ENCODE results near the gene OARD1.

OARD1 gene

GRCh38 chr6:41074692-41075436 is 2.7 kb upstream of the OARD1 start:
- no peak for DNase-seq

GRCh38 chr6:41073968-41074691 is 2.0 kb upstream of the OARD1 start:
- peak; percentile 59 to 66 for DNase-seq

- peak; percentile 73 to 79 for DNase-seq
Measured at GRCh38 chr6:41073203-41073967, 1.2 kb upstream of the OARD1 start.

- no peak for DNase-seq
Measured at GRCh38 chr6:41072836-41073202, 663 bp upstream of the OARD1 start, which contains the start of gene NFYA. Gene NFYA (plus strand): TSS chr6:41072974. CDS start chr6:41079090, 6,116 bp downstream.

DNA sequence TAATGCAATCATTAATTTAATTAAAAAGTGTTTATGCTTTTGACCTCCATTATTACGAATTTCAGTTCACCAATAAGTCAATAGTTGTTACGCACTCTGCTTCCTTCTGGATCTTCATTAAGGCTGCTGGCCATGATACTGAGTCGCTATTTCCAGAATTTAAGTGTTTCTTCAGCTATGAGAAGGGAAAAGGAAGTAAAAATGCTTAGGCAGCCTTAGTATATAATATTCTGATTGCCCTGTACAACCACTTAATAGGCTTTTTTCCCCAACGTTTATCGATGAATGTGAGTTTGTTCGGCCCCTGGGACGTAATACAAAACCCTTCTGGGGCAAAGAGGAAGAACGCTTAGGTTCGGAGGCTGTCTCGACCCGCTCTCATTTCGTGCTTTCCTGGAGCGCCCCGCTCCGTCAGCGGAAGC is 644 bp downstream of the OARD1 start:
- peak; percentile 89 to 92 for DNase-seq

- DNase-seq, result peak; percentile 61 to 84
Measured at GRCh38 chr6:41066867-41067304, 5.3 kb downstream of the OARD1 start.

DNA sequence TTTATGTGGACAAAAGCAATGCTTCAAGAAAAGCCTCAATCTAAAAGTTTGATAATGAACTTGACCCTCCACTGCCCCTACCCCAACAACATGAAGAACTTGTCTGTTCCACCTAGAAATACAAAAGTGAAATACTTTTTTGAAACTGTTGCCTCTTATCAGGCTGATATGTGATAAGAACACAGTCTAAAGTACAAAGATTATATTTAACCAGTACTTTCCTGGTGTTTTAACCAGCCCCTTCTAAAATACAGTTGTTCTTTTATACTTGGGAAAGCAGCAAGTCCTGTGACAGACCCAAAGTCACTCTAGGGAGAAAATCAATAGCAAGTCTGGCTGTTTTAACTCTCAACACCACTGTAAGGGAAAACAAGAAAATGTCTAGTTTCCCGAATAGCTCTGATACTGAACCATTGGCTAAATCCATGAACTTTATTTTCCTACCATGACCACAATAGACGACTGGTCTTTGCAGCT is 6.6 kb downstream of the OARD1 start:
- DNase-seq, result no peak

DNA sequence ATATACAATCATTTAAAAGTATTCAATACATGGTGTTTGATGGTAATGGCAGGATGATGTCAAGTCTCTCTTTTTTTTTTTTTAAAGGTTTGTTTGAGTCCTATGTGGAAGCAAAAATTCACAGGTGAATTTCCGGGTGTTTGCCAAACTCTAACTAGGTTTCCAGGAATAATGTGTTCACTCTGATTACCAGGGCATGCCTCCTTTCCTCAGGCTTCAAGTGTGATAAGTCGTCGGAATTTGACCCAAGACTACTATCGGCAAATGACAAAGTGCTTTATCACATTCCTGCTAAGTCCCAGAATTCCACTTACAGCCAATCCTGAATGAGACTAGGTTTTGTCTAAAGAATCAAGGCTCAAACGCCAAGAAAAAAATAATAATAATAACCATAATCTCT is 7.3 kb downstream of the OARD1 start:
- no peak for DNase-seq

DNA sequence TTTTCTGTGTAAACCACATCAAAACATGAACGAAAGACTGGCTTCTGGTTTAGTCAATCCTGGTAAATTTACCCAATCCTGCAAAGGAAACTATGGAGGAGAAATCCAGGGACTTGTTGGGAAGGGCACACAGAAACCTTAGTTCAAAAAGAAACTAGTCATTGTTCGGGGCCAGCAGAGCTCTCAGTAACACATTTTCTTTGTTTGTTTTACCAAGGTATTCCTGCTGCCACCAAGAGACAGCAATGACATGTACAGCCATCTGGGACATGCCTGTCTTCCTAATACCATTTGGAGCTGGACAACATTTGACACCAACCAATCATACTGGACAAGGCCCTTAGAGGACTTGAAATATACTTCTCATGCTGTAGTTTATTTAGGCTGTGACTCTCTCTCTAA is 8.3 kb downstream of the OARD1 start:
- no peak for DNase-seq

DNA sequence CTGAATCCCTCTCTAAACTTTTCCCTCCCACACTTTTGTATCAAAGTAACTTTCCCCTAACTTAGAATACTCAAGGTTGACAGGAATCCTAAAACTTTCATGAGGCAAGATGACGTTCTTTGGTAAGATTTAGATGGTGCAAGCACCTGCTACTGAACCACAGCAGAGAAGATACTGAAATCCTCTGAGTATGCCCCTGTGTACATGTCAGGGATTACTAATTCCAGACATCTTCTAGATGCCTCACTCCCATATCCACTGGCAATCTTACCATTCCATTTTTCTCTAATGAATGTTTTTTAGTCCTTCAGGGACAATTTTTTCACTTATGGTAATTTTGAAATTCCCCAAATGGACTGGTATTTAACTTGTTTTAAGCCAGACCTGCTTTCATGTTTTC is 10.1 kb downstream of the OARD1 start:
- DNase-seq, result no peak

DNA sequence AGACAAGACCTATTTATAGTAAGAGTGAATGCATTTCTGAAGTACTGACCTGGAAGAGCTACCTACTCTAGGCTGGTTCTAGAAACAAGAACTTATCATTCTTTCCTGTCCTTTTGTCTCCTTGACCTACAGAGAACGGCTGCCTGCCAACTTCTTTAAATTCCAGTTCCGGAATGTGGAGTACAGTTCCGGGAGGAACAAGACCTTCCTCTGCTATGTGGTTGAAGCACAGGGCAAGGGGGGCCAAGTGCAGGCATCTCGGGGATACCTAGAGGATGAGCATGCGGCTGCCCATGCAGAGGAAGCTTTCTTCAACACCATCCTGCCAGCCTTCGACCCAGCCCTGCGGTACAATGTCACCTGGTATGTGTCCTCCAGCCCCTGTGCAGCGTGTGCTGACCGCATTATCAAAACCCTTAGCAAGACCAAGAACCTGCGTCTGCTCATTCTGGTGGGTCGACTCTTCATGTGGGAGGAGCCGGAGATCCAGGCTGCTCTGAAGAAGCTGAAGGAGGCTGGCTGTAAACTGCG is 10.9 kb downstream of the OARD1 start:
- no peak for DNase-seq

- DNase-seq, result no peak
Measured at GRCh38 chr6:41059556-41059955, 12.6 kb downstream of the OARD1 start.

DNA sequence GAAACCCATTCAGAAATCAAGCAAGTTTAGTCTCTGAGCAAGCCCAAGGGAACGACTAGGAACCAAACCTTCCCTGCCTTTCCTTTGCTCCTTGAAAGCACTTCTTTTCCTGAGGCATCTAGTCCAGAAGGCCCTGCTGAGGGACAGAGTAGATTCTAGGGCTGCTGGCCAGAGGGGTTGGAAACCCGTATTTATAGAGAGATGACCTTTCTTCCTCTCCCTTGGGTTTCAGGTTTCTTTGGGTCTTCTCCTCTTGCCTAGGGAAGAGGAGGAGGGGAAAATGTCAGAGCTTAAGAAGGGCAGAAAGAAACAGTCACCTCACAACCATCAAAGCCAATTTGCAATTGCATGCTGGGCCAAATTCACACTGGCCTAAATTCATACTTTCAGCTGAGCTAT is 13.4 kb downstream of the OARD1 start:
- no peak for DNase-seq

GRCh38 chr6:41056768-41057490 is 15.2 kb downstream of the OARD1 start:
- DNase-seq, result no peak

- DNase-seq, result no peak
Measured at GRCh38 chr6:41055149-41055548, 17.0 kb downstream of the OARD1 start.

DNA sequence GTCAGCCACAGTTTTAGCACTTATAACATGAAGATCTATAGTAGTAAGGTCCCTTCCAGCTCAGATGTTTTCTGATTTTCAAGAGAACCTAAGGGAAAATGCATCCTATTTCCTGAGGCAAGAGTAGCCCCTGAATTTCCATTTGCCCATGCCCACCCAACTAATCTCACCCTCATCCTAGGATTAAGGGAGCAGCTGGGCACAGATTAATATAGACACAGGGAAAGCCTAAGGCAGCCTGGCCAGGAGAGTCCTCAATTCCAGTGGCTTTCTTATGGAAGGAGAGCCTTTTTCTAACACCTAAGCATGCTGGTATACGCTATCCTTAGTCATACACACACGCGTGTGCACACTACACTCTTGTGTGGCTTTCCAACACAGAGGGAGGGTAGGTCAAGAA is 17.6 kb downstream of the OARD1 start:
- no peak for DNase-seq

DNA sequence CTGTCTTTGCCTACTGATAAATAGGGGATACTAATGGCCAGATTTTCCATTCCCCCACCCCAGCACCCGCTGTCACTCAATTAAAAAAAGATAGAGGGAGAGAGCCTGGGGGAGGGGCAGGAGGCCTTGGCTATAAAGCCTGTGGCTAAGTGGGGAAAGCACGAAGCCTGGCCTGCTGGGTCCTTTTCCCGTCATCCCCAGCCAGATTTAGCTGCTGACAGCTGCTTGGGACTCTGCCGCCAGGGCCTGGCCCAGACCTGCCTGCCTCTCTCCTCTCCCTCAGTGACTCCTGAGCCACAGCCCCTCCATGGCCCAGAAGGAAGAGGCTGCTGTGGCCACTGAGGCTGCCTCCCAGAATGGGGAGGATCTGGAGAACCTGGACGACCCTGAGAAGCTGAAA is 19.1 kb downstream of the OARD1 start, which contains the start of gene APOBEC2:
Gene APOBEC2 (plus strand): TSS at position 162 of the 400 bp plus-strand sequence. CDS start 146 bp downstream, at position 308.
- DNase-seq, result no peak

DNA sequence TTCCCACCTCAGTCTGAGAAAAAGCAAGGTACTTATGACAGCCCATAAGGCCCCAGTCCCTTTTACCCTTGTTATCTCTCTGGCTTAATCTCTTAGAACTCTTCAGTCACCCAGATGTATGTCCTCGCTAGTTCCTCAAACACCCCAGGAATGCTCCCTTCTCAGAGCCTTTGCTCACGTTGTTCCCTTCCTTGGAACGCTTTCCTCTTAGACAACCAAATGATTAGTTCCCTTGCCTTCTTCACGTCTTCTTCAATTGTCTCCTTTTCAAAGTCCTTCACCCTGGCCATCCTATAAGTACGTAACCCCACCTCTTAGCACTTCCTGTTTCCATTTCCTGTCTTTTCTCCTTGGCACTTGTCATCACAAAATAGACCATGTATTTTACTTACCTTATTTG is 20.3 kb downstream of the OARD1 start:
- peak; percentile 32 to 47 for DNase-seq

DNA sequence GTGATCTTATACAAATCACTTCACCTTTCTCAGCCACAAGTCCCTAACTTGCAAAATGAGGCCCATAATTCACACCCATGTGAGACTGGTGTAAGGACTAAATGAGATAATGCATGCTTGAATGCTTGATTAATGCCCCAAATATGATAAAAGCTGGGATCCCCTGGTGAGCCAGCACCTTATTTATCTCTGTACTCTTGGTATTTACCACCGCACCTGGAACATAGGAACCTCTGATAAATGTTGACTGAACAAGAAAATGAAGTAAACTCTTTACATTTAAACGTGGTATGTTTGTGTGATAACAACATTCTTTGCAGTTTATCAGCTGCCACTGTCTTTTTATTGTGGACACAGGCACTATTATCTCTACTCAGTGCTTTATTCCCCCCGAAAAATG is 21.6 kb downstream of the OARD1 start:
- DNase-seq, result no peak

GRCh38 chr6:41049955-41050354 is 22.2 kb downstream of the OARD1 start:
- DNase-seq, result no peak

- no peak for DNase-seq
Measured at GRCh38 chr6:41049521-41049920, 22.6 kb downstream of the OARD1 start.
